Endothelial cell of umbilical vein (primary cell): ENCODE measurements around the gene FAM168A. TPM values are rescaled to one million over a fixed set of nuclear protein-coding genes. Genes with fewer than 3 reads are reported as not detected.

Experiments used
- BruUV-seq: library from RNA; stranded (reverse); fragments of 400-500 nt; replicated peaks from 2 replicates; lab custom pipeline; 2021; lab: Mats Ljungman, UMichigan
- CTCF ChIA-PET: fragments of 300-600, 350-600 bp; sonication (Branson Sonifier 250); formaldehyde crosslinking; loops from one replicate; lab custom pipeline; 2021; ENCODE audit warnings: antibody characterized with exemption, inconsistent platforms; lab: Charles Lee
- POLR2A ChIA-PET: fragments of 300-600, 350-600 bp; sonication (Branson Sonifier 250); formaldehyde crosslinking; loops from one replicate; lab custom pipeline; 2021; ENCODE audit warnings: antibody characterized with exemption, inconsistent platforms; lab: Charles Lee
- DNase-seq: peaks from one replicate; pipeline ENCODE4 v3.0.0-alpha.2; 2011; ENCODE audit warnings: low read depth, low spot score
- FAIRE-seq: peaks from 2 replicates; lab custom pipeline; 2011; peaks lifted over from hg19 to GRCh38; lab: Jason Lieb, UNC
- H2AFZ ChIP-seq: 2 replicates; pipeline ENCODE4 v1.6.0; 2012; ENCODE audit warnings: low read depth, low read length, control low read depth, inconsistent platforms
- H3K27ac ChIP-seq: 2 replicates; pipeline ENCODE4 v1.5.1; 2011; ENCODE audit warnings: low read depth, mild to moderate bottlenecking, control low read depth, low read length, moderate library complexity; ENCODE audit not compliant: insufficient read depth
- H3K27me3 ChIP-seq, 2 experiments: 2 replicates each; pipeline versions ENCODE4 v1.6.0 to v1.6.1; 2011; ENCODE audit warnings: low read length in 2 of 2, mixed read lengths in 1 of 2; ENCODE audit not compliant: control insufficient read depth in 2 of 2, insufficient read depth in 2 of 2
- H3K36me3 ChIP-seq, 2 experiments: 2 replicates in 1 of 2; 3 replicates in 1 of 2; pipeline ENCODE4 v1.5.1; 2011; ENCODE audit warnings: low read length in 2 of 2, mild to moderate bottlenecking in 1 of 2, moderate library complexity in 1 of 2; ENCODE audit not compliant: control insufficient read depth in 2 of 2, insufficient read depth in 2 of 2; ENCODE audit errors: extremely low read depth in 1 of 2
- H3K4me1 ChIP-seq: 3 replicates; pipeline ENCODE4 v1.5.1; 2011; ENCODE audit warnings: mild to moderate bottlenecking, low read length; ENCODE audit not compliant: control insufficient read depth, insufficient read depth; ENCODE audit errors: extremely low read depth
- H3K4me2 ChIP-seq: 2 replicates; pipeline ENCODE4 v1.6.1; 2011; ENCODE audit warnings: low read length, control low read depth, mixed read lengths; ENCODE audit not compliant: insufficient read depth
- H3K4me3 ChIP-seq, 3 experiments: fragments of 200-600 bp in 1 of 3; sonication (generic), shearing (Covaris generic) in 1 of 3; replicated peaks in 1 of 3; 2 replicates each; pipeline ENCODE4 v1.5.1; 2011 to 2016; ENCODE audit warnings: control low read depth in 3 of 3, low read length in 3 of 3, mild to moderate bottlenecking in 2 of 3, inconsistent platforms in 1 of 3, low read depth in 1 of 3, moderate library complexity in 1 of 3; ENCODE audit not compliant: insufficient read depth in 1 of 3
- H3K79me2 ChIP-seq: 2 replicates; pipeline ENCODE4 v1.6.0; 2012; ENCODE audit warnings: low read length, inconsistent platforms; ENCODE audit not compliant: control insufficient read depth, insufficient read depth
- H3K9ac ChIP-seq: replicated peaks from 2 replicates; pipeline ENCODE3; 2011; ENCODE audit warnings: low read length, control low read depth; ENCODE audit not compliant: insufficient read depth; ENCODE audit errors: extremely low read depth
- H3K9me1 ChIP-seq: replicated peaks from 3 replicates; pipeline ENCODE4 v1.6.0; 2011; ENCODE audit warnings: mild to moderate bottlenecking, low read length; ENCODE audit not compliant: control insufficient read depth, insufficient read depth; ENCODE audit errors: extremely low read depth
- H3K9me3 ChIP-seq: replicated peaks from 2 replicates; pipeline ENCODE4 v1.5.1; 2012; ENCODE audit warnings: low read length, inconsistent platforms; ENCODE audit not compliant: control insufficient read depth, insufficient read depth
- H4K20me1 ChIP-seq: replicated peaks from 2 replicates; pipeline ENCODE3; 2011; ENCODE audit warnings: mild to moderate bottlenecking, low read length; ENCODE audit not compliant: control insufficient read depth, insufficient read depth; ENCODE audit errors: extremely low read depth
- CTCF ChIP-seq, 2 donors: IDR thresholded peaks; 1 replicate in 1 of 2; 2 replicates in 1 of 2; pipeline ENCODE4 v1.5.1; 2011; ENCODE audit warnings: low read length in 2 of 2, mild to moderate bottlenecking in 2 of 2, moderate library complexity in 2 of 2, control low read depth in 1 of 2, inconsistent platforms in 1 of 2, low read depth in 1 of 2; ENCODE audit not compliant: insufficient read depth in 1 of 2; ENCODE audit errors: extremely low read depth in 1 of 2
- EZH2 ChIP-seq: IDR thresholded peaks from 2 replicates; pipeline ENCODE4 v1.6.1; 2012; ENCODE audit warnings: borderline replicate concordance, low read depth, mild to moderate bottlenecking, moderate library complexity, low read length, inconsistent platforms; ENCODE audit not compliant: severe bottlenecking
- FOS ChIP-seq: IDR thresholded peaks from 2 replicates; pipeline ENCODE4 v1.6.1; 2011; ENCODE audit warnings: mild to moderate bottlenecking, low read length, moderate library complexity, borderline replicate concordance; ENCODE audit not compliant: insufficient read depth
- GATA2 ChIP-seq: IDR thresholded peaks from 2 replicates; pipeline ENCODE4 v1.7.0; 2011; ENCODE audit warnings: low read depth, mild to moderate bottlenecking, moderate library complexity, mixed read lengths, low read length; ENCODE audit not compliant: insufficient read length, insufficient read depth
- JUN ChIP-seq: IDR thresholded peaks from 2 replicates; pipeline ENCODE4 v1.6.1; 2011; ENCODE audit warnings: borderline replicate concordance, low read depth; ENCODE audit not compliant: insufficient read length, insufficient read depth
- MYC ChIP-seq: IDR thresholded peaks from one replicate; pipeline ENCODE4 v1.6.1; 2011; ENCODE audit warnings: mild to moderate bottlenecking, low read depth, low read length
- POLR2A ChIP-seq: IDR thresholded peaks from 2 replicates; pipeline ENCODE4 v1.6.1; 2012; ENCODE audit warnings: low read depth, mild to moderate bottlenecking, control low read depth, low read length
- POLR2AphosphoS5 ChIP-seq: IDR thresholded peaks from 2 replicates; pipeline ENCODE4 v1.6.1; 2012; ENCODE audit warnings: low read depth, mild to moderate bottlenecking, control low read depth, low read length, moderate library complexity; ENCODE audit not compliant: insufficient read depth
- dilution Hi-C: fragments of 300-500 bp; cut with MboI; formaldehyde crosslinking; loops from one replicate; pipeline ENCODE4 v1.15.0; 2019; ENCODE audit warnings: low sequenced_read_pairs; ENCODE audit not compliant: extremely low pct_ligation_motif_present
- intact Hi-C: fragments of 100-400 bp; cut with micrococcal nuclease; formaldehyde crosslinking; loops from one replicate; pipeline ENCODE4 v1.10.0; 2022
- polyA plus RNA-seq, 4 experiments: library from polyadenylated mRNA; depleted of rRNA in 3 of 4; stranded (reverse) in 3 of 4; unstranded in 1 of 4; fragments of >200 nt; gene quantifications; 2 replicates each; pipeline versions ENCODE4 v1.2.1 to v1.2.3, GENCODE V29; 2011 to 2012; ENCODE audit warnings: missing spikeins in 1 of 4
- total RNA-seq: library from RNA; stranded (reverse); gene quantifications from 2 replicates; pipeline ENCODE4 v1.2.3, GENCODE V29; 2021
- TF ChIP-seq, protein P1 (sequence below): IDR thresholded peaks from 2 replicates; pipeline ENCODE4 v1.6.1; 2011; ENCODE audit not compliant: insufficient read depth, insufficient read length

The FAM168A gene
- total and polyA plus RNA-seq, 2 donors (not counting 3 experiments of a cell fraction or from before 2014, with no cell fraction given): 17.0 to 20.5 TPM

DNA sequence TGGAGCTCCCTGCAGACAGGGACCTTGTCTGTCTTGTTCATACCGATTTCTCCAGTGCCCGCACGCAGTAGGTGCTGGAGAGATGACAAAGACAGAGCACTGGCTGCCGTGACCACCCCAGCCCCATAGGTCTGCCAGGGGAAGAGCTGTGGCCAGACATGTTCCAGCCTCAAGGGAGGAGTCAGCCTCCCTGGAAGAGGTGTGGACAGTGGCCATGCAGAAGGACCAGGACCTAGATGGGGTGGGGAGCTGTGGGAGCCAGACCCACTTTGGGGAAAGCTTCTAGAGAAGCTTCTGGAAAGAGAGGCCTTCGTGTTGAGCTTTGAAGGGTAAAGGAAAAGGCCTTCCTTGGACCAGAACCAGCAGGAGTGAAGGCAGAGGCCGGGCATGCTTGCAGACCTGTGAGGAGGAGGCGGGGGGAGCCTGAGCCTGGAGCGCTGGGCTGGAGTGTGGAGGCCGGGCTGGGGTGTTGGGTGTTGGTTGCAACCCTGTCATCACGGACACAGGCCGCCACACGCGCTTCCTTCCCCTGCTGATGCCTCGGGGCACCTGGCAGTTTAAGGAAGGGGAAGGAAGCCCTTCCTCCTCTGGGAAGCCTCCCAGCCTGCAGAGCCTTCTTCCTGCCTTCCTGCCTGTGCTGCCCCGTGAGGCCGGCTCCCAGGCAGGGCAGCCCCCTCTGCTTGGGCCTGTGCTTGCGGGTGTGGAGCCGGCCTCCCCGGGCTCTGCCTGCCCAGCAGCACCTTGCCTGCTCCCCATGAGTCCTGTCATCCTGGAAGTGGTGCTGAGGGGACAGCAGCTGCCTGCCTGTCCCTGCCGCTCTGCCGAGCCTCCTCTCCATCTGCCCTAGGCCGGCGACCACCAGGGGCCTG is 209.4 kb downstream of the FAM168A start:
- H3K9me3 ChIP-seq: no peaks in the 10 kb centered on the region
- no peaks in the 10 kb centered on the region for H3K36me3 ChIP-seq
- DNase-seq (no peak), FAIRE-seq (no peak)
- POLR2A ChIA-PET: no interaction called here
- no peak overlapping the region for H3K4me3 ChIP-seq
- CTCF ChIA-PET: interaction anchor here (1.0 to 1.8 kb wide), 4 partner anchors 9 to 81 kb away, joined by 3 to 7 read pairs (median 4); no protein-coding TSS in a partner anchor
- H3K9me1 ChIP-seq: no peaks in the 10 kb centered on the region
- no peak overlapping the region for H3K4me2 ChIP-seq
- intact Hi-C loops (no loop called here), dilution Hi-C loops (no loop called here)
- no peak overlapping the region for H3K27ac ChIP-seq
- H3K9ac ChIP-seq: no peak overlapping the region
- no peaks in the 10 kb centered on the region for H3K27me3 ChIP-seq
- H2AFZ ChIP-seq: no peak overlapping the region
- no peak for TF ChIP-seq EZH2
- TF ChIP-seq, protein P1, sequence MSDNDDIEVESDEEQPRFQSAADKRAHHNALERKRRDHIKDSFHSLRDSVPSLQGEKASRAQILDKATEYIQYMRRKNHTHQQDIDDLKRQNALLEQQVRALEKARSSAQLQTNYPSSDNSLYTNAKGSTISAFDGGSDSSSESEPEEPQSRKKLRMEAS: no peak
- TF ChIP-seq MYC: no peak
- no peak for TF ChIP-seq POLR2AphosphoS5
- no peak for TF ChIP-seq FOS
- no peak for TF ChIP-seq CTCF (IDR thresholded peaks at IDR 0.05; ENCODE audit: extremely low read depth in 1 of 2, insufficient read depth in 1 of 2, low read depth in 1 of 2, low read length in 2 of 2)
- TF ChIP-seq JUN: no peak
- no peak for TF ChIP-seq POLR2A
- TF ChIP-seq GATA2: no peak
- BruUV-seq: no TSS peak
- peaks cover 29% of the 10 kb centered on the region for H3K4me1 ChIP-seq
- no peaks in the 10 kb centered on the region for H4K20me1 ChIP-seq
- peaks cover 45% of the 10 kb centered on the region for H3K79me2 ChIP-seq
